IPS-18a (cell line): ENCODE data around the gene CTR9.

Source experiments
- H3K27ac ChIP-seq: one replicate; pipeline ENCODE4 v1.5.1; 2013; ENCODE audit warnings: low read length
- H3K27me3 ChIP-seq: one replicate; pipeline ENCODE4 v1.6.1; 2013; ENCODE audit warnings: mild to moderate bottlenecking, low read length; ENCODE audit not compliant: control insufficient read depth, insufficient read depth
- H3K36me3 ChIP-seq: one replicate; pipeline ENCODE4 v1.6.1; 2013; ENCODE audit warnings: low read depth, low read length; ENCODE audit not compliant: control insufficient read depth
- H3K4me1 ChIP-seq: one replicate; pipeline ENCODE4 v1.6.1; 2013; ENCODE audit warnings: low read depth, low read length; ENCODE audit not compliant: control insufficient read depth
- H3K4me3 ChIP-seq: one replicate; pipeline ENCODE4 v1.5.1; 2013; ENCODE audit warnings: low read length
- H3K9ac ChIP-seq: one replicate; pipeline ENCODE4 v1.6.1; 2013; ENCODE audit warnings: mild to moderate bottlenecking, low read length, moderate library complexity
- H3K9me3 ChIP-seq: one replicate; pipeline ENCODE4 v1.6.1; 2013; ENCODE audit warnings: low read depth, low read length; ENCODE audit not compliant: control insufficient read depth

The CTR9 gene

GRCh38 chr11:10746871-10747270 is 4.2 kb upstream of the CTR9 start:
- Histone ChIP-seq H3K27ac (no peak overlapping the region), H3K4me1 (no peaks in the 10 kb centered on the region), H3K27me3 (no peaks in the 10 kb centered on the region)

GRCh38 chr11:10747733-10748132 is 3.3 kb upstream of the CTR9 start:
- no peaks in the 10 kb centered on the region for H3K27me3 ChIP-seq
- H3K9ac ChIP-seq, result no peak overlapping the region
- H3K36me3 ChIP-seq, result no peaks in the 10 kb centered on the region
- peaks cover 7% of the 10 kb centered on the region for H3K4me1 ChIP-seq
- no peaks in the 10 kb centered on the region for H3K9me3 ChIP-seq
- H3K27ac ChIP-seq, result no peak overlapping the region
- H3K4me3 ChIP-seq, result no peak overlapping the region

More at GRCh38 chr11:10746871-10747270, 4.2 kb upstream of the CTR9 start:
- no peaks in the 10 kb centered on the region for H3K9me3 ChIP-seq
- no peak overlapping the region for H3K4me3 ChIP-seq
- H3K9ac ChIP-seq, result no peak overlapping the region
- H3K36me3 ChIP-seq, result no peaks in the 10 kb centered on the region

- Histone ChIP-seq H3K4me3 (no peak overlapping the region), H3K9ac (no peak overlapping the region), H3K27me3 (no peaks in the 10 kb centered on the region), H3K4me1 (peaks cover 7% of the 10 kb centered on the region), H3K36me3 (peaks cover 14% of the 10 kb centered on the region), H3K27ac (no peak overlapping the region), H3K9me3 (no peaks in the 10 kb centered on the region)
These were observed 1.6 kb upstream of the CTR9 start for GRCh38 chr11:10749476-10749875.

- Histone ChIP-seq H3K27me3 (no peaks in the 10 kb centered on the region), H3K9ac (peak overlapping the region; percentile 78), H3K36me3 (peaks cover 30% of the 10 kb centered on the region), H3K27ac (no peak overlapping the region), H3K4me1 (peaks cover 7% of the 10 kb centered on the region), H3K9me3 (no peaks in the 10 kb centered on the region), H3K4me3 (peak overlapping the region; percentile 95)
These were observed 515 bp downstream of the CTR9 start for GRCh38 chr11:10751581-10751940.

- Histone ChIP-seq H3K9ac (peak overlapping the region; percentile 78), H3K9me3 (no peaks in the 10 kb centered on the region), H3K4me1 (peaks cover 7% of the 10 kb centered on the region), H3K27ac (no peak overlapping the region), H3K27me3 (no peaks in the 10 kb centered on the region), H3K36me3 (peaks cover 35% of the 10 kb centered on the region), H3K4me3 (peak overlapping the region; percentile 95)
These were observed 1.0 kb downstream of the CTR9 start for GRCh38 chr11:10752061-10752460.

GRCh38 chr11:10752486-10752885 is 1.4 kb downstream of the CTR9 start:
- Histone ChIP-seq H3K9me3 (no peaks in the 10 kb centered on the region), H3K27me3 (no peaks in the 10 kb centered on the region), H3K27ac (no peak overlapping the region), H3K4me1 (peaks cover 7% of the 10 kb centered on the region), H3K9ac (no peak overlapping the region), H3K4me3 (peak overlapping the region; percentile 95), H3K36me3 (peaks cover 40% of the 10 kb centered on the region)

GRCh38 chr11:10758957-10759356 is 7.9 kb downstream of the CTR9 start:
- Histone ChIP-seq H3K9ac (no peak overlapping the region), H3K27ac (no peak overlapping the region), H3K4me1 (no peaks in the 10 kb centered on the region), H3K4me3 (no peak overlapping the region), H3K36me3 (peaks cover 80% of the 10 kb centered on the region), H3K9me3 (no peaks in the 10 kb centered on the region), H3K27me3 (no peaks in the 10 kb centered on the region)

- no peaks in the 10 kb centered on the region for H3K9me3 ChIP-seq
- peaks cover 2% of the 10 kb centered on the region for H3K4me1 ChIP-seq
- no peak overlapping the region for H3K9ac ChIP-seq
- peaks cover 72% of the 10 kb centered on the region for H3K36me3 ChIP-seq
- H3K27me3 ChIP-seq, result no peaks in the 10 kb centered on the region
- H3K4me3 ChIP-seq, result no peak overlapping the region
- no peak overlapping the region for H3K27ac ChIP-seq
These were observed 10.1 kb downstream of the CTR9 start for GRCh38 chr11:10761085-10761698.

GRCh38 chr11:10762185-10762584 is 11.1 kb downstream of the CTR9 start:
- H3K27me3 ChIP-seq, result no peaks in the 10 kb centered on the region
- no peak overlapping the region for H3K4me3 ChIP-seq
- no peak overlapping the region for H3K27ac ChIP-seq
- no peak overlapping the region for H3K9ac ChIP-seq
- H3K36me3 ChIP-seq, result peaks cover 62% of the 10 kb centered on the region
- H3K9me3 ChIP-seq, result no peaks in the 10 kb centered on the region
- peaks cover 11% of the 10 kb centered on the region for H3K4me1 ChIP-seq

GRCh38 chr11:10762913-10763421 is 11.9 kb downstream of the CTR9 start:
- Histone ChIP-seq H3K27me3 (no peaks in the 10 kb centered on the region), H3K27ac (no peak overlapping the region), H3K4me1 (peaks cover 11% of the 10 kb centered on the region), H3K9ac (no peak overlapping the region), H3K36me3 (peaks cover 54% of the 10 kb centered on the region), H3K4me3 (no peak overlapping the region), H3K9me3 (no peaks in the 10 kb centered on the region)

GRCh38 chr11:10763766-10764165 is 12.7 kb downstream of the CTR9 start:
- H3K4me1 ChIP-seq, result peaks cover 11% of the 10 kb centered on the region
- H3K9me3 ChIP-seq, result no peaks in the 10 kb centered on the region
- H3K4me3 ChIP-seq, result no peak overlapping the region
- no peak overlapping the region for H3K27ac ChIP-seq
- no peaks in the 10 kb centered on the region for H3K27me3 ChIP-seq
- no peak overlapping the region for H3K9ac ChIP-seq
- peaks cover 51% of the 10 kb centered on the region for H3K36me3 ChIP-seq

- Histone ChIP-seq H3K4me1 (peaks cover 11% of the 10 kb centered on the region), H3K36me3 (peaks cover 46% of the 10 kb centered on the region), H3K9me3 (no peaks in the 10 kb centered on the region), H3K27ac (no peak overlapping the region), H3K9ac (no peak overlapping the region), H3K4me3 (no peak overlapping the region), H3K27me3 (no peaks in the 10 kb centered on the region)
These were observed 13.4 kb downstream of the CTR9 start for GRCh38 chr11:10764412-10764811.
